OCI-LY3 (cell line): ENCODE data around the gene CENPE.

ENCODE experiments used
- H2AFZ ChIP-seq: fragments of 200-600, 300-600 bp; shearing (Covaris generic); 2 replicates; pipeline ENCODE4 v1.6.0; 2014; ENCODE audit warnings: antibody characterized with exemption, low read depth, low read length
- H3K27ac ChIP-seq: fragments of 200-600, 300-600 bp; sonication (generic); 2 replicates; pipeline ENCODE4 v1.5.1; 2014; ENCODE audit warnings: mild to moderate bottlenecking, low read length, moderate library complexity, mixed read lengths
- H3K27me3 ChIP-seq: fragments of 200-600, 300-600 bp; sonication (generic); 2 replicates; pipeline ENCODE4 v1.6.1; 2014; ENCODE audit warnings: low read depth, low read length, mixed read lengths
- H3K36me3 ChIP-seq: fragments of 200-600, 300-600 bp; sonication (generic); replicated peaks from 2 replicates; pipeline ENCODE3; 2014; ENCODE audit warnings: low read depth, low read length, mixed read lengths
- H3K4me1 ChIP-seq: fragments of 300-600, 200-600 bp; sonication (generic); 2 replicates; pipeline ENCODE4 v1.6.1; 2014; ENCODE audit warnings: low read length, mixed read lengths
- H3K4me2 ChIP-seq: fragments of 200-600, 300-600 bp; sonication (generic); 2 replicates; pipeline ENCODE4 v1.6.1; 2014; ENCODE audit warnings: low read length, mixed read lengths
- H3K4me3 ChIP-seq: fragments of 300-600, 200-600 bp; sonication (generic); 2 replicates; pipeline ENCODE4 v1.5.1; 2014; ENCODE audit warnings: antibody characterized with exemption, mild to moderate bottlenecking, low read length, moderate library complexity
- H3K79me2 ChIP-seq: fragments of 300-600, 200-600 bp; shearing (Covaris generic); 2 replicates; pipeline ENCODE4 v1.6.1; 2014; ENCODE audit warnings: mild to moderate bottlenecking, low read length, mixed read lengths
- H3K9ac ChIP-seq: fragments of 300-600, 200-600 bp; shearing (Covaris generic); 2 replicates; pipeline ENCODE4 v1.6.0; 2014; ENCODE audit warnings: mild to moderate bottlenecking, low read length, moderate library complexity
- H3K9me3 ChIP-seq: fragments of 200-600, 300-600 bp; shearing (Covaris generic); 2 replicates; pipeline ENCODE4 v1.6.1; 2014; ENCODE audit warnings: low read length, mixed read lengths; ENCODE audit not compliant: insufficient read depth
- H4K20me1 ChIP-seq: fragments of 200-600, 300-600 bp; sonication (generic); 2 replicates; pipeline ENCODE4 v1.6.1; 2016; ENCODE audit warnings: low read length, mixed read lengths; ENCODE audit not compliant: insufficient read depth
- CTCF ChIP-seq: fragments of 200-600, 300-600 bp; sonication (generic); IDR thresholded peaks from 2 replicates; pipeline ENCODE4 v1.5.1; 2014; ENCODE audit warnings: antibody characterized with exemption, low read length, low read depth
- EZH2phosphoT487 ChIP-seq: fragments of 200-600 bp; shearing (Covaris generic); IDR thresholded peaks from 2 replicates; pipeline ENCODE4 v1.6.1; 2018; ENCODE audit warnings: antibody characterized with exemption, mixed run types, low read depth

CENPE gene

DNA sequence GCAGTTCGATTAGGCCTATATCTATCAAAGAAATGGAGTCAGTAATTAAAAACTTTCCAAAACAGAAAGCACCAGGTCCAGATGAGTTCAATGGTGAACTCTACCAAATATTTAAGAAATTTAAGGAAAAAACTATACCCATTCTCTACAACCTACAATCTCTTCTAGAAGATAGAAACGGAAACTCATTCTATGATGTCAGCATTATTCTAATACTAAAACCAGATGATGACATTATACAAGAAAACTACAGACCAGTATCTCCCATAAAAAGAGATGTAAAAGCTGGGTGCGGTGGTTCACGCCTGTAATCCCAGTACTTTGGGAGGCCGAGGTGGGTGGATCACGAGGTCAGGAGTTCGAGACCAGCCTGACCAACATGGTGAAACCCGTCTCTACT is 69.0 kb downstream of the CENPE start:
- peaks cover 58% of the 10 kb centered on the region for H3K36me3 ChIP-seq
- no peaks in the 10 kb centered on the region for H3K4me1 ChIP-seq
- no peak overlapping the region for H3K9ac ChIP-seq

GRCh38 chr4:103126126-103126525 is 72.0 kb downstream of the CENPE start:
- no peak overlapping the region for H3K9ac ChIP-seq
- H4K20me1 ChIP-seq = no peaks in the 10 kb centered on the region
- peaks cover 55% of the 10 kb centered on the region for H3K36me3 ChIP-seq
- TF ChIP-seq CTCF = no peak
- no peak for TF ChIP-seq EZH2phosphoT487
- no peaks in the 10 kb centered on the region for H3K79me2 ChIP-seq
- no peak overlapping the region for H3K27ac ChIP-seq
- no peaks in the 10 kb centered on the region for H3K4me1 ChIP-seq
- H3K9me3 ChIP-seq = no peaks in the 10 kb centered on the region
- H3K4me3 ChIP-seq = no peak overlapping the region
- no peak overlapping the region for H3K4me2 ChIP-seq
- H2AFZ ChIP-seq = no peak overlapping the region
- H3K27me3 ChIP-seq = no peaks in the 10 kb centered on the region

More for the DNA sequence above, 69.0 kb downstream of the CENPE start:
- H3K4me2 ChIP-seq = no peak overlapping the region
- no peak overlapping the region for H3K27ac ChIP-seq
- no peaks in the 10 kb centered on the region for H3K79me2 ChIP-seq
- no peaks in the 10 kb centered on the region for H4K20me1 ChIP-seq
- H3K27me3 ChIP-seq = no peaks in the 10 kb centered on the region
- no peak for TF ChIP-seq CTCF
- no peak for TF ChIP-seq EZH2phosphoT487
- H3K9me3 ChIP-seq = no peaks in the 10 kb centered on the region
- no peak overlapping the region for H3K4me3 ChIP-seq
- no peak overlapping the region for H2AFZ ChIP-seq

GRCh38 chr4:103123114-103123513 is 75.0 kb downstream of the CENPE start:
- no peak for TF ChIP-seq EZH2phosphoT487
- TF ChIP-seq CTCF = no peak
- Histone ChIP-seq H3K4me2 (no peak overlapping the region), H3K36me3 (peaks cover 48% of the 10 kb centered on the region)

GRCh38 chr4:103118166-103118565 is 80.0 kb downstream of the CENPE start:
- no peak overlapping the region for H3K27ac ChIP-seq
- no peaks in the 10 kb centered on the region for H3K27me3 ChIP-seq
- H3K4me3 ChIP-seq = no peak overlapping the region
- no peak overlapping the region for H3K4me2 ChIP-seq
- no peaks in the 10 kb centered on the region for H3K79me2 ChIP-seq
- no peaks in the 10 kb centered on the region for H3K9me3 ChIP-seq
- no peaks in the 10 kb centered on the region for H3K4me1 ChIP-seq
- H3K36me3 ChIP-seq = peaks cover 49% of the 10 kb centered on the region
- no peak overlapping the region for H3K9ac ChIP-seq
- no peaks in the 10 kb centered on the region for H4K20me1 ChIP-seq
- no peak overlapping the region for H2AFZ ChIP-seq
- TF ChIP-seq EZH2phosphoT487 = no peak
- no peak for TF ChIP-seq CTCF

More at GRCh38 chr4:103123114-103123513, 75.0 kb downstream of the CENPE start:
- no peak overlapping the region for H3K27ac ChIP-seq
- no peaks in the 10 kb centered on the region for H3K4me1 ChIP-seq
- no peak overlapping the region for H3K4me3 ChIP-seq
- H3K9ac ChIP-seq = no peak overlapping the region
- no peaks in the 10 kb centered on the region for H4K20me1 ChIP-seq
- H3K79me2 ChIP-seq = no peaks in the 10 kb centered on the region
- H2AFZ ChIP-seq = no peak overlapping the region
- H3K27me3 ChIP-seq = no peaks in the 10 kb centered on the region
- H3K9me3 ChIP-seq = no peaks in the 10 kb centered on the region
